DND-41 (cell line): ENCODE data around the gene GATB.

Experiments used
- CTCF ChIP-seq: IDR thresholded peaks from 2 replicates; pipeline ENCODE4 v1.5.1; 2012; ENCODE audit warnings: borderline replicate concordance, low read length, moderate library complexity, mild to moderate bottlenecking; ENCODE audit not compliant: poor library complexity, severe bottlenecking; ENCODE audit errors: extremely low read depth
- EZH2 ChIP-seq: IDR thresholded peaks from 3 replicates; pipeline ENCODE4 v1.6.1; 2012; ENCODE audit warnings: borderline replicate concordance, low read depth, mild to moderate bottlenecking, moderate library complexity, low read length, inconsistent platforms; ENCODE audit not compliant: severe bottlenecking

DNA sequence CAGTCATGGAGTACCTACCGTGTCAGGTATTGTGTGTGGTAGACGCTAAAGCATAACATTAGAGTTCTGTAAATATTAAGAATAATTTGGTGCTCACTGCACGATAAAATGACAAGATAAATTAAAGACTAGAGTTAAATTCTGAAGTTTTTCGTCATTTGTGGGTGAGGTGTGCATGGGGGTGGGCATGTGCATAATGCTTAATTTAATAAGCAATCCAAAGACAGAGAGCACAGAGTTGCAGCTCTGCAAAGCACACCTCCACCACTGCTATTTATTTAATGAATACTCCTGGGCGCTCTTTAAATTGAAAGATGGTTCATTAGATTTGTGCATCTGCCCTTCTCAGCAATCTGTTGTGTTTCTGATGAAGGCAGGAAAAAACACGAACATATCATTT, 62.6 kb downstream of the GATB start:
- TF ChIP-seq CTCF (no peak), EZH2 (no peak)
